Neural progenitor cell (in vitro differentiated cells): ENCODE measurements around the gene PDE8B.

Experiments used
- CTCF ChIP-seq: fragments of 200-600 bp; sonication (generic); IDR thresholded peaks from 2 replicates; pipeline ENCODE4 v1.5.1; 2017; ENCODE audit warnings: antibody characterized with exemption, mild to moderate bottlenecking
- EZH2 ChIP-seq: fragments of 200-600 bp; sonication (generic); IDR thresholded peaks from 2 replicates; pipeline ENCODE4 v1.6.1; 2017; ENCODE audit warnings: antibody characterized with exemption, mild to moderate bottlenecking, moderate library complexity

DNA sequence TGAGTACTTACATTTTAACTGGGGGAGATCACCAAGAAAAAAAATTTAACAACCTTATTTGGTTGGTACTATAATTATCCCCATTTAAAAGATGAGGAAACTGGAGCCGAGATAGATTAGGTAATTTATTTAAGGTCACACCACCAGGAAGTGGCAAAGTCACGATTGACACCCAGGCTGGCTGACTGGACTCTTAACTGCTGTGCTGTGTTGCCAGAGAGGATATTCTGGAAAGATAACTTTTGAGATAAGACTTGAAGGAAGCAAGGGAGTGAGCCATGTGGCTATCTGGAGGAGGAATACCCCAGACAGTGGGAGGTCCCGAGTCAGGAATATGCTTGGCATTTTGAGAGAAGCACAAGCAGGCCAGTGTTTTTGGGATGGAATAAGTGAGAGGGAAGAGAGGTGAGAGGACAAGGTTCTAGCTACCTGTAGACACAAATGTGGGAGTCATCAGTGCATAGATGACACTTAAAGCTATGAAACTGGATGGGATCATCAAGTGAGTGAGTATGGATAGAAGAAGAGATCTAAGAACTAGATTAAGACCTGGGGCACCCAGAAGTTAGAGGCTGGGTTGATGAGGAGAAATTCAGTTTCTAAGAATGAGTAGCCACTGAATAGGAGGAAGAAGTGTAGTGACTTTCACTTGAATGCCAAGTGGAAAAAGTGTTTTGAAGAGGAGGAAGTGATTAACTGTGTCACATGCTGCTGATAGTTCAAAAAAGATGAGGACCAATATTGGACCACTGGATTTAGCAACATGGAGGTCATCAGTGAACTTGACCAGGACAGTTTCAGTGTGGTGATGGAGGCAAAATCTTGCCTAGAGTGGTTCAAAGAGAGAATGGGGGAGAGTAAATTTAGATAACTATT lies 25.6 kb downstream of the PDE8B start:
- TF ChIP-seq EZH2, result no peak
- no peak for TF ChIP-seq CTCF
